SK-MEL-5 (cell line): ENCODE measurements around the gene PPP4R1. TPM values are rescaled to one million over a fixed set of nuclear protein-coding genes. Genes with fewer than 3 reads are reported as not detected.
A peak's percentile ranks its signal among the peaks of the same experiment; 100 is the strongest.

Experiments
- DNase-seq: peaks from one replicate; pipeline ENCODE4 v3.0.0-alpha.2; 2016; ENCODE audit warnings: low read depth, low spot score
- in situ Hi-C: cut with HindIII; loops from 2 replicates; pipeline ENCODE4 v1.10.0; 2016; ENCODE audit warnings: low sequenced_read_pairs, high pct_unique_total_duplicates, low pct_unique_long_range_greater_than_20kb
- total RNA-seq: library from RNA; depleted of rRNA; stranded (reverse); fragments of >200 nt; shearing (Covaris generic); gene quantifications from 2 replicates; pipeline ENCODE4 v1.2.3, GENCODE V29; 2014

The PPP4R1 gene
- total RNA-seq, 1 experiment from 2014 or later, result 30.2 TPM

DNA sequence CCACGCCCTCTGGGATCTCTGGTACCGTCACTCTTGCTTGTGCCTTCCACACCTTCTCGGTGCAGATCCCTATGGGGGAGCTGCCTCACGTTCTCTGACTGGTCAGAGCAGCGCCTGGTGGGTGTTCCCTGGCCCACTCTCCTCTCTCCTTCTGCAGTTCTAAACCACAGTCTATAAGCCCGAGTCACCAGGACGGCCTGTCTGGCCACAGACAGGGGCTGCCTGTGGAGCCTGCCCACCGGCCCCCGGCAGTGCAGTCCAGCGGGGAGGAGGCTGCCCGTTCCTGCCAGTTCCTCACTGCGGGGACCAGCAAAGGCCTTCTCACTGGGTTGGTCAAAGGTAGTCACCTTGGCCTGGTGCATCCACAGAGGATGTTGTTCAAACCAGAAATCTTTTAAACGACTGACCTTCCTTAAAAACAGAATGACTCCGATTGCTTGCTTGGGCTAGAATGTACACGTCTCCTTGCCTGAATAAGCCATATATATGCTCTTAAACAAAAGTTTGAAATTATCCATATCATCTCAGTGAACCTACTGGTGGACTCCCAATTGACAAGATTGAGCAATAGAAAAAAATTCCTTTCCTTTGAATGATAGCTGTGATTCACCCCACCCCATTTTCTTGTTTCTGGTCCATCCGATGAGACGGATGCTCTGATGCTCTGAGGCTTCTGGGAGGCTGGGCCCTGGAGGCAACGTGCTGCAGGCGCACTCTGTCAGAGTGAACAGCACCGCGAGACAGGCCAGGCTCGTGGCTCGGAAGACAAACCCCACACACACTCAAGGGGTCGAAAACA lies 77.8 kb downstream of the PPP4R1 start:
- in situ Hi-C loops, result no loop called here
- DNase-seq, result no peak

DNA sequence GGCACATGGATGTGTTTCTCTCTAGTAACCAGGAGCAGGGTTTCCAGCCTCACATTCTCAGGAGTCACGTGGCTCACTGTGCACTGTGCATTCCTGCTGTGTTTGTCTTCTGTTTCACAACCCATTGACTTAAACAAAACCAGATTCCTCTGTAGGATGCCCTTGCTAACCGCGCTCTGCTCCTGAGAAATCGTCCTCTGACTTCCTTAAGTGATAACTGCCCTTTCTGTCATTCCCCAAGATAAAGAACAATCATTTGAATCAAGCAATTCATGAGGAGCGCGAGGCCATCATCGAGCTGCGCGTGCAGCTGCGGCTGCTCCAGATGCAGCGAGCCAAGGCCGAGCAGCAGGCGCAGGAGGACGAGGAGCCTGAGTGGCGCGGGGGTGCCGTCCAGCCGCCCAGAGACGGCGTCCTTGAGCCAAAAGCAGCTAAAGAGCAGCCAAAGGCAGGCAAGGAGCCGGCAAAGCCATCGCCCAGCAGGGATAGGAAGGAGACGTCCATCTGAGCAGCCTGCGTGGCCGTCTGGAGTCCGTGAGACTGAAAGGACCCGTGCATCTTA lies 78.8 kb downstream of the PPP4R1 start:
- no peak for DNase-seq
- in situ Hi-C loops, result no loop called here

DNA sequence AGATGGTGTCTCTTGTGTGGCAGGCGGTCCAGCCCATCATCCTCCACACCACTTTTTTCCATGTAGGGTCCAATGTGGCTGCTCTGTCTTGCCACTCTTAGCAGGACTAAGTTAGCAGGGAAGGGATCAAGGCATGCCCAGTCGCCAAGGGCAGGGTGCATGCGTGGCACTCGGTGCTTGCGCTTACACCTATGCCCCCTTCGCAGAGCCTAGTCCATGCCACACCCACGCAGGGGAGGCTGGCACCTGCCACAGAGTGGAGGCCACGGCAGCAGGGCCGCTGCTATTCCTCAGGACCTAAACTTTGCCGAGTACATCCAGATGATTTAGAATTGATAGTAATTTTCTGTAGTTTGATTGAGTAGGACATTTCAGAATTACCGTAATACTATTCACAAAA lies 79.5 kb downstream of the PPP4R1 start:
- no peak for DNase-seq
- in situ Hi-C loops, result no loop called here

DNA sequence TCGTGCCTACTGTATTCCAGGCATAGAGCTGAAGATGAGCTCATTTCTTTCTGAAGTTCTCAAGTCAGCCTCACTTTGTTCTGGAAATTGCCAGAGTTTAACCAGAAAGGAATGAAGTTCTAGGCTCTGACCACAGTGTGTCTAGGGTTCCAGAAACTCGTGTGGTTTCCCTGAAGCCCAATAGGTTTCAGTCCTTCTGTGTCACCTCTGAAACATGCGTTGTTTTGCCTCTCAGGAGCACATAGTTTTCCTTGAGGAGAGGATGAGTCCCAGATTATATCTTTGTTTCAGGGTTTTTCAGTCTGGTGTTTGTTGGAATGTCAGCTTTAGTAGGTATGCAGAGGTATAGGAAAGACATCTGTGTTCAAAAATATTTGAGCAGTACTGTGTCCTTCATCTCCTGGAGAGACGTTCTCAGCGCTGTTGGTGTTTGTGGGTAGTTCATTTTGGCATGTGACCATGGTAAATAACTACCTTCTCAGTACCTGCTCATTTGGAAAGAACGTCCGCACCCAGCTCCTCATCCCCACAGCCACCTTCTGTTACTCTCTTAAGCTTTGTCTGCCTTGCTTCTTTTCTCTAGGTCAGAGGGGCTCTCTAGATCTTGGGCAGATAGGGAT lies 82.5 kb downstream of the PPP4R1 start:
- no peak for DNase-seq
- in situ Hi-C loops, result no loop called here

DNA sequence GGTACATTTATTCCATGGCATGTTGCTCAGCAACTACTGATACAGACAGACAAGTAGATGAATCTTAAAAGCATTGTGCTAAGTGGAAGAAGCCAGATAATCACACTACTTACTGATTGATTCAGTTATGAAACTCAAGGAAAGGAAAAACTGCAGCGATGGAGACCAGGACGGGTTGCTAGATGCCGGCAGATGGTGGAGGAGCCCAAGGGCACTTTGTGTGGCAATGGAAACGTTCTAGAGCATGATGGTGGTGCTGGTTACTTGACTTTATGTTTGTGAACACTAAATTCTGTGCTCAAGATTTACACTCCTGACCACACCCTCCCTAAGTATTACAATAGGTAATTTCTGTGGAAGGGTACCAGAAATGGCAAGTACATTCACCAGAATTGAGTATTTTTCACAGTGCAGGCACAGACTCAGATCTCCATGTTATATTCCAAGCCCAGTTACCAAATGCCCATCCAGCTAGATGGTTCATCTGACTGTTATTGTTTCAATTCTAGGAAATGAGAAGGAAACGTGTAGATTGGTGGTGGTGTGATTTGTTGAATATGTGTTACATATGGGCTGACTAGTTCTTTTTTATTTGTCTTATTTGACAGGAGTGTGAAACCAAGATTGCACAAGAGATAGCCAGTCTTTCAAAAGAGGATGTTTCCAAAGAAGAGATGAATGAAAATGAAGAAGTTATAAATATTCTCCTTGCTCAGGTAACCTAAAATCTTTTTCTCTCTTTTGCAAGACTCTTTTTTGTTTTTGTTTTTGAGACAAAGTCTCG lies 83.9 kb downstream of the PPP4R1 start:
- in situ Hi-C loops, result no loop called here
- no peak for DNase-seq

DNA sequence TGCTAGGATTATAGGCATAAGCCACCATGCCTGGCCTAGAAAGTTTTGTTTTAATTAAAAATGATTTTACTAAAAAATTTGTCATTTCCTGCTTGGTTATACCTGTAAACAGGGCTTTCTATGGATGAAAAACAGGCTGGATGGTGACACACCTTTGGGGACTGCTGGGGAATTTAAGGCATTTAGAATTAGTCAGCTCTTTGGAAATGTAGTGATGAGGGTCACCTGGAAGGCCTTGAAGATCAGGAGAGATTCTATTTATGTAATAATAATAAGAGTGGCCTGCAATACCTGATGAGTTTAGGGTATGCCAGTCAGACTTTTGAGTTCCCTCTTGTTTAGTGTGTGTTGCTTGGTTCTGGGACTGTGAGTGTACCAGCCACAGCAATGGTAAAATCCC lies 87.9 kb downstream of the PPP4R1 start:
- DNase-seq, result no peak
- in situ Hi-C loops, result no loop called here

- in situ Hi-C loops, result no loop called here
- DNase-seq, result no peak
Observed at GRCh38 chr18:9522952-9523351, 91.4 kb downstream of the PPP4R1 start.

DNA sequence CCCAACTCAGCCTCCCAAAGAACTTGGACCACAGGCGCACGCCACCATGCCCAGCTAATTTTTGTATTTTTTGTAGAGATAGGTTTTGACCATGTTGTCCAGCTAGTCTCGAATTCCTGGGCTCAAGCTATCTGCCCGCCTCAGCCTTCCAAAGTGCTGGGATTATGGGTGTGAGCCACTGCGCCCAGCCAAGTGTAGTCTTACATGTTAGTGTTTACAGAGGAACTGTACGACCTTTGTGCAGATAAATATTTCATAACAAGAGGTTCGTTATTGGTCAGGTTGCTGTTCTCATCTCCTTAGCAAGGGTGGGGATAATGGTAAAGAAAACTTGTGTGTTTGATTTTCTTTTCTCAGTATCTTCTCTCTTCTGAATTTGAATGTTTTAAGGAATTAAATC lies 92.6 kb downstream of the PPP4R1 start:
- in situ Hi-C loops, result no loop called here
- DNase-seq, result no peak

DNA sequence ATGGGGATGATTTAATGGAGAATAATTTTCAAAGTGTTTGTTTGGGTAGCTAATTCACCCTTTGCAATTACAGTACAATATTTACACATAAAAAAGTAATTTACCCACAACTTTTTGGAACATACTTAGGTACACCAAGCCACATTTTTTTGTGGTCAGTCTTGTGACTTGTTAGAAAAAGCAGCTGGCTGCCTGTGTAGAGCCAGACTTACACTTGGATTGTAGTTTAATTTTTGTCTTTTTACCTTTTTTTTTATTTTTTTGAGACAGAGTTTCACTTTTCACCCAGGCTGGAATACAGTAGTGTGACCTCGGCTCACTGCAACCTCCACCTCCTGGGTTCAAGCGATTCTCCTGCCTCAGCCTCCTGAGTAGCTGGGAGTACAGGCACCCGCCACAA lies 93.7 kb downstream of the PPP4R1 start:
- in situ Hi-C loops, result no loop called here
- no peak for DNase-seq

GRCh38 chr18:9519399-9519798 lies 95.0 kb downstream of the PPP4R1 start:
- in situ Hi-C loops, result no loop called here
- no peak for DNase-seq

- no peak for DNase-seq
- in situ Hi-C loops, result no loop called here
Observed at GRCh38 chr18:9517869-9518268, 96.5 kb downstream of the PPP4R1 start.

DNA sequence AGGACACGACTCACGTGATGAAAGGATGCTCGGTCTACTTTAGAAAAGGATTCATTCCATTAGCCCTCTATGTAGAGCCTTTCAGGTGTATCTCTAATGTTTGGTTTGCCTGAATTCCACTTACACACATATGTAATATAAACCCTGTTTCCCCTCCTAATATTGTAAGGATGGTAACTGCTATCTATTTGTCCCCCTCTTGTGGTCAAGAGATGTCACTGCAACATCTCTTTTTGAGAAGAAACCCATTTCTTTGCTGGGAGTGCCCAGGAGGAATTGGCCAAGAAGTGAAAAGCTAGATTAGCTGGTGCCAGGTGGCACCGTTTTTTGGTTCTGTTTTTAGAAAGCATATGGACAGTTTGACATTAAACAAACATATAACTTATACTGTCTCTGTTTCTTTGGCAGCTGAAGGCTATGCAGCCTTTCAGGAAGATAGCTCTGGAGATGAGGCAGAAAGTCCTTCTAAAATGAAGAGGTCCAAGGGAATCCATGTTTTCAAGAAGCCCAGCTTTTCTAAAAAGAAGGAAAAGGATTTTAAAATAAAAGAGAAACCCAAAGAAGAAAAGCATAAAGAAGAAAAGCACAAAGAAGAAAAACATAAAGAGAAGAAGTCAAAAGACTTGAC lies 97.8 kb downstream of the PPP4R1 start:
- DNase-seq, result peak; percentile 58
- in situ Hi-C loops, result no loop called here

- no peak for DNase-seq
- in situ Hi-C loops, result no loop called here
Observed at GRCh38 chr18:9513971-9514512, 100.3 kb downstream of the PPP4R1 start.

DNA sequence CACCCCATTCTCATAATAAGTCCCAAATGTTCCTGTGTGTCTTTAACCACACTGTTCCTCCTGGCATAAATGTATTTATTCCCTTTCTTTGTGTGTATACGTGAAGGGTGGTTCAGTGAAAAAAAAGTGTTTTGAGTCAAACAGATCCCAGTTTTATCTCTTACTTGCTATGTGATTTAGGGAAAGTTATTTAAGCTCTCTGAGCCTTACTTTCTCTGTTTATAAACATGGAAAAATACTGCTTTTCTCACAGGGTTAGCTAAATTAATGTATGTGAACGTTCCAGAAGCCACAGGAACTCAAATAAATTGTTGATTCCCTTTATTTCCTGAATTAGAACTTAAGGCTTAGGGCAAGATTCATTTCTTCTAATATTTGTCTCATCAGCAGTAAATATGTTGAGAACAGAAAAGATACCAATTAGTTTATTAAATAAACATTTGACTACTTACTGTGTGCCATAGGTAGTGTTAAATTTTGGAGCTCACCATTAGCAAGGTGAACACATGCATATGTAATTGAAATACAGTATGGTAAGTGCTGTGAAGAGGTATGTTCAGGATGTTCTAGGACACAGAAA lies 105.8 kb downstream of the PPP4R1 start:
- in situ Hi-C loops, result no loop called here

GRCh38 chr18:9507565-9508088 lies 106.7 kb downstream of the PPP4R1 start:
- in situ Hi-C loops, result no loop called here
- no peak for DNase-seq

More for the DNA sequence above, 105.8 kb downstream of the PPP4R1 start:
- no peak for DNase-seq

- DNase-seq, result no peak
- in situ Hi-C loops, result no loop called here
Observed at GRCh38 chr18:9506046-9506792, 108.1 kb downstream of the PPP4R1 start.
